ENCODE measurements around the gene SLC32A1. TPM values are rescaled to one million over a fixed set of nuclear protein-coding genes. Genes with fewer than 3 reads are reported as not detected.

The SLC32A1 gene
- total RNA-seq, 1 donor from 2014 or later, result not detected

- DNase-seq, result no peak
- H3K27ac ChIP-seq, result no peak overlapping the region
- no peak for TF ChIP-seq CTCF (IDR thresholded peaks at IDR 0.05)
- H3K4me1 ChIP-seq, result no peaks in the 10 kb centered on the region
- H3K9me3 ChIP-seq, result no peaks in the 10 kb centered on the region
- H3K4me3 ChIP-seq, result no peak overlapping the region
- no peaks in the 10 kb centered on the region for H3K36me3 ChIP-seq
- intact Hi-C loops (cut with DNase I), result no loop called here
- ATAC-seq, result no peak
- H3K27me3 ChIP-seq (ENCODE audit: low read depth), result peaks cover 54% of the 10 kb centered on the region
Measured at GRCh38 chr20:38715646-38716045, 8.6 kb upstream of the SLC32A1 start.

GRCh38 chr20:38722683-38723016 lies 1.6 kb upstream of the SLC32A1 start:
- Histone ChIP-seq H3K27me3 (ENCODE audit: low read depth) (peaks cover 88% of the 10 kb centered on the region), H3K4me1 (peaks cover 6% of the 10 kb centered on the region), H3K27ac (no peak overlapping the region), H3K4me3 (no peak overlapping the region), H3K36me3 (no peaks in the 10 kb centered on the region), H3K9me3 (no peaks in the 10 kb centered on the region)
- DNase-seq, result no peak
- TF ChIP-seq CTCF (IDR thresholded peaks at IDR 0.05), result no peak
- intact Hi-C loops (cut with DNase I), result no loop called here
- no peak for ATAC-seq

- no peak overlapping the region for H3K27ac ChIP-seq
- H3K4me1 ChIP-seq, result peaks cover 6% of the 10 kb centered on the region
- no peaks in the 10 kb centered on the region for H3K36me3 ChIP-seq
- ATAC-seq (no peak), DNase-seq (no peak)
- TF ChIP-seq CTCF (IDR thresholded peaks at IDR 0.05), result no peak
- intact Hi-C loops (cut with DNase I), result no loop called here
- H3K4me3 ChIP-seq, result no peak overlapping the region
- no peaks in the 10 kb centered on the region for H3K9me3 ChIP-seq
- H3K27me3 ChIP-seq (ENCODE audit: low read depth), result peaks cover 88% of the 10 kb centered on the region
Measured at GRCh38 chr20:38723017-38723847, 1.1 kb upstream of the SLC32A1 start.

GRCh38 chr20:38724626-38725147 lies 401 bp downstream of the SLC32A1 start:
- Histone ChIP-seq H3K9me3 (no peaks in the 10 kb centered on the region), H3K27me3 (ENCODE audit: low read depth) (peaks cover 95% of the 10 kb centered on the region), H3K36me3 (no peaks in the 10 kb centered on the region), H3K4me1 (peaks cover 6% of the 10 kb centered on the region), H3K27ac (no peak overlapping the region), H3K4me3 (no peak overlapping the region)
- no peak for TF ChIP-seq CTCF (IDR thresholded peaks at IDR 0.05)
- DNase-seq (no peak), ATAC-seq (no peak)
- intact Hi-C loops (cut with DNase I), result no loop called here

- H3K27ac ChIP-seq, result no peak overlapping the region
- H3K27me3 ChIP-seq (ENCODE audit: low read depth), result peaks cover 95% of the 10 kb centered on the region
- H3K9me3 ChIP-seq, result no peaks in the 10 kb centered on the region
- TF ChIP-seq CTCF (IDR thresholded peaks at IDR 0.05), result no peak
- H3K4me1 ChIP-seq, result peaks cover 8% of the 10 kb centered on the region
- DNase-seq (no peak), ATAC-seq (no peak)
- H3K4me3 ChIP-seq, result no peak overlapping the region
- intact Hi-C loops (cut with DNase I), result no loop called here
- H3K36me3 ChIP-seq, result no peaks in the 10 kb centered on the region
Measured at GRCh38 chr20:38725148-38725901, 1.0 kb downstream of the SLC32A1 start.
